Endometrium (tissue), 2 donors: ENCODE results near the gene COPE.
"Not testable (repeated sequence)": the region's sequence is repeated elsewhere in the genome, so short reads cannot be mapped to it uniquely, and the experiment has no call there.

Experiments used
- FAIRE-seq: peaks from 2 replicates; lab custom pipeline; 2012; peaks lifted over from hg19 to GRCh38; lab: Jason Lieb, UNC
- donor health status: control.
- donor health status: control.

COPE gene

GRCh38 chr19:18908917-18909619, 10.1 kb downstream of the COPE start:
- no peak for FAIRE-seq

DNA sequence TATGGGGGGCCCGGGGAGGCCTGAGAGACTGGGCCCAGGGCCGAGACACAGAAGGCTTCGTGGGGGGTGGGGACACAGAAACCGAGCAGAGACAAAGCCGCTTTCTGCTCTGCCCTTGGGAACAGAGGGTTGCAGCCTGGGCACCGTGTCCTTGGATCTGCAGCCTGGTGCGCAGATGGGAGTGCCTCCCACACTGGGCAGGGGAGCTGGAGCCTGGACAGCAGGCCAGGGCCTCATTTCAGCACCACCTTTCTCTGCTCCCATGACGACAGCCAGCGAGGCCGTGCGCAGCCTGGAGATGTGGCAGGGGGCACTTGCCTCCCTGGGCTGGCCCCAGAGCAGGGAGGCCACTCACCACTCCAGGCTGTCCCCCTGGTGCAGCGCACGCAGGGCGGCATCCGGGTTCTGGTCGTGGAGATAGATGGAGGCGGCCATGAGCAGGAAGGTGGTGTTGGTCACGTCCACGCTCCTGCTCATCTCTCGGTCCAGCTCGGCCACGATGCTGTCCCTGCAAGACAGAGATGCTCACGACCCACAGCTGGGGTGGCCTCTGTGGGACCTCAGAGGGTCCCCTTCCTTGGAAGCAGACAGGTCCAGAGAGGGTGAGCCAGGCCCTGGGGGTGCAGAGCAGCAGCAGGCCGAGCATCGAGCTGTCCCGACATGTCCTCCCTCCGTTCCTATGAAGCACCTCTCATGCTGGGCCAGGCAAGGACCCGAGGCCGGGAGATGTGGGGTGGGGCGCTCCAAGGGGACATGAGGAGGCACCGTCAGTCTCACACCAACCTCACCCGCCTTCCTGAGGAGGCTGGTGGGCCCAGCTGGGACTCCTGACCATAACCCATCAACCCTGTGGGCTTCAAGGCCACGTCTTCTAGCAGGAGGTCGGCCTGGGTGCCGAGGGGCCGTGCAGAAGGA, 12.3 kb downstream of the COPE start:
- no peak for FAIRE-seq

DNA sequence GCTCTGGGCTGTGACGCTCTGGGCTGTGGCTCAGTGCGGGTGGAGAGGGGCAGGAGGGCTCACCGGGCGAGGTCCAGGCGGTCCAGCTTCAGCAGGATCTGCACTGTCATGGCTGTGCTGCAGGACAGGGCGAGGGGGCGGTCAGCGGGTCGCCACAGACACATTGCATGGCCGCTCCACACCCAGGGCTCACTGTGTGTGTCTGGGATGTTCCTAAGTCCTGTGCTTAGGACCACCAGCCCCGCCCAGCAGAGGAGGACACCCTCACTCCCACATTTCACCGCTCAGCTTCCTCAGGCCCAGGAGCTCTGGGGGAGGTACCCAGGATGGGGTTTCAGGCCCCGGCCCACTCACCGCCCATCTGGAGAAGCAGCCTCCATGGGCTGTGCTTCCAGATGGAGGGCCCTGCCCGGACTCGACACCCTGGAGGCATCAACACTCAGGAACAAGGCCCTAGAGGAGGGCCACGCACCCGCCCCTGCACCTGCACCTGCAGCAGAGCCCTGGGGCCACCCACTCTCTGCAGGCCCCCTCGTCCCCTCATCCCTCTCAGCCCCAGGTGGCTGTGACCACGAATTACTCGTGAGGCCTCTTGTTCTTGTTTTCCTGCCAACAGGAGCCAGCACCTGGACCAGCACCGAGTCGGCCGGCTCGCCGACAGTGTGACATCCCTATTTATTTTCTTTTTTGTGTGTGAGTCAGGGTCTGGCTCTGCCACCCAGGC, 13.5 kb downstream of the COPE start:
- no peak for FAIRE-seq

DNA sequence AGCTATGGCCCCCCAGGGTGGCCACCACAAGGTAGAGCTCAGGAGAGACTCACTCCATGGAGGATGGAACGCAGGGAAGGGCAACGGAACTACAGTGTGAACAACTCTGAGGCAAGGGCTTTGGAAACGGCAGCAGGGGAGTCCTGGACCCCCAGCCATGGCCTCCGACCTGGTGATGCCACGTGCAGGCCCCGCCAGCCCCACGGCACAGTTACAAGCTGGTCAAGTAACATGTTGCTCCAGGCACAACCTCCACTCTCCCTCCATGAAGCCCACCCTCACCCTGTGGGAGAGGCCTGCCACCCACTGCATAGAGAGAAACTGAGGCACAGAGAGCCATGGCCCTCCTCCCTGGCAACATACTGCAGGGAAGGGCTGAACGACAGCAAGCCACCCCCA, 14.1 kb downstream of the COPE start:
- no peak for FAIRE-seq

DNA sequence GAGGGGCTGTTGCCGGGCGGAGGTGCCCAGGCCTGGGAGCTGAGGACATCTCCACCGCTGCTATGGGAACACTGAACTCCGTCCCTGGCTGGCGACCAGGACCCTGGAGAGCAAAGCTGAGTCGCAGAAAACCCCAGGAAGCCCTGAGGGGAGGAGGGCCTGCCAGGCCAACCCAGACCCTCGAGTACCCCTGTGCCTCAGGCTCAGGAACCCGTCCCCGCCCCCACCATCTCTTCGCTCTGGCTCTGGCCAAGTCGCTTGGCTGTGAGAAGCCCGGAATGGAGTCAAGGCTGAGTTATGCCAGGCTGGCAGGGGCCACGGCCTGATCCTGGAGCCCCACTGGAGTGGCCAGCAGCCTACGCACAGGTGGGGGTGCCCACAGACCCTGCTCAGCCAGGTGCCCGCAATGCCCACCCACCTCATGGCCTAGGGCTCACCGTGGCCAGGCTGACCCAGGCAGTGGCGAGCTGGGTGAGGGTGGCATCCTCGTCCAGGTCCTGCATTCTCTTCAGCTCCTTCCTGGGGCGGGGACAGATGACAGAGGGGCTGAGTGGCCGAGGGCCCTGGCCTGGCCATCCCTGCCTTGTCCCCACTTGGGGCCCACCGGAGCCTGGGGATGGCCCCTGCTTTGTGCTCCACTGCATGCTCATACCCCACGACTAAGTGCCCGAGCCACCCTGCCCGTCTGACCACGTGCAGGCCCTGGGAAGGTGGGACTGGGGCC, 14.7 kb downstream of the COPE start:
- no peak for FAIRE-seq

- no peak for FAIRE-seq
These were observed 15.8 kb downstream of the COPE start for GRCh38 chr19:18903156-18904037.

DNA sequence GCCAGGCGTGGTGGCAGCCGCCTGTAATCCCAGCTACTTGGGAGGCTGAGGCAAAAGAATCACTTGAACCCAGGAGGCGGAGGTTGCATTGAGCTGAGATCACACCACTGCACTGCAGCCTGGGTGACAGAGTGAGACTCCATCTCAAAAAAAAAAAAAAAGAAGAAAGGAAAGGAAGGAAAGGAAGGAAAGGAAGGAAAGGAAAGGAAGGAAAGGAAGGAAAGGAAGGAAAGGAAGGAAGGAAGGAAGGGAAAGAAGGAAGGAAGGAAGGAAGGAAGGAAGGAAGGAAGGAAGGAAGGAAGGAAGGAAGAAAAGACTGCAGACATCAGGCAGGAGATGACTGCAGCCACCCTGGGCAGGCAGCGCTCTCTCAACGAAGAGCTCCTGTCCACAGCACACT, 16.7 kb downstream of the COPE start:
- not testable (repeated sequence) for FAIRE-seq

DNA sequence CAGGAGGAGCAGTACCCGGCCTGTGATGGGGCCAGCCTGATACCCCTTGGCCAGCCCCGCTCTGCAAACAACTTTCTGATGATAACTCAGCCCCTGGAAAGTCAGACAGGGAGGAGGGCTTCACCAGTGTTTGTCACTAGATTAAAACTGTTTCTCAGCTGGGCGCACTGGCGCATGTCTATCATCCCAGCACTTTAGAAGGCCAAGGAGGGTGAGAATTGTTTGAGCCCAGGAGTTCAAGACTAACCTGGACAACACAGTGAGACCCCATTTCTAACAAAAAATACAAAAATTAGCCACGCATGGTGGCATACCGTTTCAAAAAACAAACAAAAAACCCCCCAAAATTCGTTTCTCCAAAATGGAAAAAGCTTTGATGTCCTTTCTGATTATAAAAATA, 17.7 kb downstream of the COPE start:
- FAIRE-seq = no peak

- FAIRE-seq = no peak
These were observed 18.3 kb downstream of the COPE start for GRCh38 chr19:18900700-18901481.

GRCh38 chr19:18899624-18900560, 19.3 kb downstream of the COPE start:
- FAIRE-seq = no peak

DNA sequence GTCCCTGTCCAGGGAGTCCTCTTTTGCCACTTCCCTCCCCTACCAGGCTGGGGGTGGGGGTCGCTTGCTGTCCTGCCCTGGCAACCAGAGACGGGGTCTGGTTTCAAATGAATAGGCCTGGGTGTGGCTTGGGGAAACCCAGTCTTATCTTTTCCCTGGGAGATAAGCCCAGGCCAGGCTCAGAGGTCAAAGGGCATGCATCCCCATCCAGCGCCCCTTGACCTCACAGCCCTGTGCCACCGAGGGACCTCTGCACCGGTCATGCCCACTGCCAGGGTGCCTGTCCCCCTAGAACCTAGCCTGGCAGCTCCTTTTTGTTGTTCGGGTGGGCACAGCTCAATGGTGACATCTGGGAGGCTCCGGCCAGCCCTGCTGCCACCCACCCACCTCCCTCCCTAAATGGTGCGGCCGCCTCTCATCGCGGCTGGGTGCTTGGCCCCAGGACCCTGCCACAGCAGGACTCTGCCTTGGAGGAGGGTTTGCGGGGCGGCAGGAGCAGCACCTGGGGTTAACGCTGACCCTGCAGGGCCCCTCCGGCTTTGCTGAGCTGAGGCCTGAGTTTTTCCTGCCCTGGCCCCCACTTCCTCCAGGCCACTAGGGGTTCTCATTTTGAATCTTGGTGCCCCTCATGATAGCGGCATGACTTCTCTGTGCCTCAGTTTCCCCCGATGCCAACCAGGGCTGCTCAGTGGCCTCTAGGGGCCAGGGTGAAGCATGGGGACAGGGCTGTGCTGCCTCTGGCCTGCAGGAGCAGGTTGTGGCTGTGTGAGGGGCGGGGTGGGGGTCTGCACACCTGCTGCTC, 20.4 kb downstream of the COPE start:
- no peak for FAIRE-seq

- FAIRE-seq = no peak
These were observed 21.0 kb downstream of the COPE start for GRCh38 chr19:18898081-18898606.

GRCh38 chr19:18897094-18898029, 21.8 kb downstream of the COPE start:
- no peak for FAIRE-seq

DNA sequence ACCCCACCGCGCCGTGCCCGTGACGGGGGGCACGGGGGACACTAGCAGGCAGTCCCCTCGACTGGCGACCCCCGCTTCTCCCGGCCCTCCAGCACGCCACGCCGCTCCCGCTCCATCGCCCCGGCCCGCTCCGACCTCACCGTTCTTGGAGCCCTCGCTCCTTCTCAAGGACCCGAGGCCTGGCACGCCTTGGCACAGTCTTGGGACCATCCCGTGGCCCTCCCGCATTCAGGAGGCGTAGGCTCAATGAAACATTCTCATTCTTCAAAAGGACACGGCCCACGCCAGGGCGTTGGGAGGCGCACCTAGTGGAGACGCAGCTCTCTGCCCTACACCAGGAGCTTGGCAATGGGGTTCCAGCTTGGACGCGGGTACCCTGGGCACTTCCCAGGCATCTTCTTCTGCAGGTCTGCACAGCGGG, 22.8 kb downstream of the COPE start:
- FAIRE-seq = no peak

DNA sequence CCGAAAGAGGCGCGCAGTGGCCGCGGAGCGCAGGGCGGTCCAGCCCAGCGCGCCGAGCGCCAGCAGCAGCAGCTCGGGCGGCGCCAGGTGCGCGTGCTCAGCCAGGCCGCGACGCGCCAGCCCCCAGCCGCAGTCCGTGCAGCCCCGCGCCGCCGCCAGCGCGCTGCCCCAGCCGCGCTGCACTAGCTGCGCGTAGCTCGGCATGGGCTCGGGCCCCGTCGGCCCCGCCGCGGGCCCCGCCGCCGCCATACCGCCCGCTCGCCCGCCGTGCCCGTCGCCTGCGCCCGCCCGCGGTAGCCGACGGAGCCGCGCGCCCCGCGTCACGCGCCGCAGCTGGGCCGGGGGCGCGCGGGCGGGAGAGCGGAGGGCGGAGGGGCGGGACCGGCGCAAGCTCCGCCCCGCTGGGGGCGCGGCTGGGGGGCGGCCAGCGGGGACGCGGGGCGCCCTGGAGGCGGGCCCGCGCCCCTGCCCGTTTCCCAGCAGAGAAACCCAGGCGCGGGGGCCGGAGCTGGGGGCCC, 23.3 kb downstream of the COPE start, which contains the start of gene CERS1:
Gene CERS1, minus strand, starts transcription at position 335 of the 518 bp plus-strand sequence. Its CDS starts 86 bp downstream, at position 249.
- FAIRE-seq = no peak

DNA sequence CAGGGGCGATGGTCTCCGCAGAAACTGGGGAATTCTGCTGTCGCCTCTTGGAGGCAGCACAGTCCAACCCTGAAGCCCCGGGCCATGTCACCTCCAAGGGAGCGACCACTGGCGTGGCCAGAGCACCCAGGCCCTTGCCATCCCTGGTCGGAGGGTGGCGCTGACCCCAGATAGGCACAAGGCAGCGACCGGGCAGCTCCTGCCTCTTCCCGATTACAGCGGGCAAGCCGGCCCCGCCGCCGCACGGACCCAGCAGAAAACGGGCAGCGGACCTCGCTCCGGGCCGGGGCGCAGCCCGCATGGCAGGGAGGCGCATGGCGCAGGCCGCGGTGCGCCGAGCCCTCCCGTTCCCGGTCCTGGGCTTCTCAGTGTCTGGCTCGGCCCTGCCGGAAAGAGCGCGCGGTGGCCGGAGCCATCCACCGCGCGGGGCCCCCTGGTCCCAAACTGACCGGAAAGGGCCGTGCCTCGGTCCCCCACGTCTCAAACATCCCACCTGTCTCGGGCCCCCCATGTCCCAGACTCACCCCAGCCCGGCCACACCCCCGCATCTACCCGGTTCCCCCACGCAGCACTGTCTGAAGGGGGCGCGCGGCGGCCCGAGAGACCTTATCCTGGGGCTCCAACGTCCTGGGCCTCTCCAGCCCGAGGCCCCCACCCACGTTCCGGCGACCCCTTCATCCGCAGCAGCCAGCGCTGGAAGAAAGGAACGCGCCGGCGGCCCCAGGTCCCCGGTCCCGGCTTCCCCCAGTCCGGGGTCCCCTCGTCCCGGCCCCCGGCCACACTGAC, 24.0 kb downstream of the COPE start:
- FAIRE-seq = no peak
